BJ (cell line): ENCODE measurements around the gene RBM34. TPM values are rescaled to one million over a fixed set of nuclear protein-coding genes. Genes with fewer than 3 reads are reported as not detected.

ENCODE experiments used
- CTCF ChIA-PET: fragments of 350-600 bp; formaldehyde crosslinking; extraction: SDS; loops from one replicate; lab custom pipeline; 2021; ENCODE audit warnings: antibody characterized with exemption, inconsistent platforms; lab: Yijun Ruan, JAX
- POLR2A ChIA-PET: fragments of 300-600 bp; sonication (Branson Sonifier 250); formaldehyde crosslinking; extraction: SDS; loops from one replicate; lab custom pipeline; 2021; ENCODE audit warnings: antibody characterized with exemption; lab: Charles Lee
- DNase-seq: peaks from one replicate; pipeline ENCODE4 v3.0.0-alpha.2; 2011; ENCODE audit warnings: low read depth
- H3K27me3 ChIP-seq: 2 replicates; pipeline ENCODE4 v1.6.0; 2011; ENCODE audit warnings: low read length; ENCODE audit not compliant: control insufficient read depth, insufficient read depth
- H3K36me3 ChIP-seq: 2 replicates; pipeline ENCODE4 v1.5.1; 2011; ENCODE audit warnings: low read length; ENCODE audit not compliant: control insufficient read depth, insufficient read depth
- H3K4me3 ChIP-seq: 2 replicates; pipeline ENCODE4 v1.5.1; 2011; ENCODE audit warnings: low read depth, mild to moderate bottlenecking, control low read depth, low read length
- polyA plus RNA-seq: library from polyadenylated mRNA; depleted of rRNA; stranded (reverse); fragments of >200 nt; gene quantifications from 2 replicates; pipeline ENCODE4 v1.2.3, GENCODE V29; 2011
- TF ChIP-seq, protein P1 (sequence below): IDR thresholded peaks from 2 replicates; pipeline ENCODE4 v1.5.1; 2011; ENCODE audit warnings: low read depth, mild to moderate bottlenecking, control low read depth, inconsistent platforms, low read length, moderate library complexity; ENCODE audit not compliant: insufficient read depth

Gene RBM34
- polyA plus RNA-seq, 1 experiment: 24.4 TPM

GRCh38 chr1:235107368-235108184, 53.5 kb downstream of the RBM34 start:
- TF ChIP-seq, protein P1, sequence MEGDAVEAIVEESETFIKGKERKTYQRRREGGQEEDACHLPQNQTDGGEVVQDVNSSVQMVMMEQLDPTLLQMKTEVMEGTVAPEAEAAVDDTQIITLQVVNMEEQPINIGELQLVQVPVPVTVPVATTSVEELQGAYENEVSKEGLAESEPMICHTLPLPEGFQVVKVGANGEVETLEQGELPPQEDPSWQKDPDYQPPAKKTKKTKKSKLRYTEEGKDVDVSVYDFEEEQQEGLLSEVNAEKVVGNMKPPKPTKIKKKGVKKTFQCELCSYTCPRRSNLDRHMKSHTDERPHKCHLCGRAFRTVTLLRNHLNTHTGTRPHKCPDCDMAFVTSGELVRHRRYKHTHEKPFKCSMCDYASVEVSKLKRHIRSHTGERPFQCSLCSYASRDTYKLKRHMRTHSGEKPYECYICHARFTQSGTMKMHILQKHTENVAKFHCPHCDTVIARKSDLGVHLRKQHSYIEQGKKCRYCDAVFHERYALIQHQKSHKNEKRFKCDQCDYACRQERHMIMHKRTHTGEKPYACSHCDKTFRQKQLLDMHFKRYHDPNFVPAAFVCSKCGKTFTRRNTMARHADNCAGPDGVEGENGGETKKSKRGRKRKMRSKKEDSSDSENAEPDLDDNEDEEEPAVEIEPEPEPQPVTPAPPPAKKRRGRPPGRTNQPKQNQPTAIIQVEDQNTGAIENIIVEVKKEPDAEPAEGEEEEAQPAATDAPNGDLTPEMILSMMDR: no peak
- no peaks in the 10 kb centered on the region for H3K27me3 ChIP-seq
- CTCF ChIA-PET: interaction anchor here (1.3 kb wide), 2 partner anchors 10 to 19 kb away, joined by 3 read pairs; no protein-coding TSS in a partner anchor
- peaks cover 9% of the 10 kb centered on the region; the same call in 1 of the 2 replicates for H3K36me3 ChIP-seq
- DNase-seq: no peak
- H3K4me3 ChIP-seq: no peak overlapping the region
- POLR2A ChIA-PET: interaction anchor here (0.6 kb wide), 1 partner anchor 22 kb away, joined by 3 read pairs; no protein-coding TSS in a partner anchor

GRCh38 chr1:235106457-235106856, 54.6 kb downstream of the RBM34 start:
- DNase-seq: no peak
- POLR2A ChIA-PET: no interaction called here

DNA sequence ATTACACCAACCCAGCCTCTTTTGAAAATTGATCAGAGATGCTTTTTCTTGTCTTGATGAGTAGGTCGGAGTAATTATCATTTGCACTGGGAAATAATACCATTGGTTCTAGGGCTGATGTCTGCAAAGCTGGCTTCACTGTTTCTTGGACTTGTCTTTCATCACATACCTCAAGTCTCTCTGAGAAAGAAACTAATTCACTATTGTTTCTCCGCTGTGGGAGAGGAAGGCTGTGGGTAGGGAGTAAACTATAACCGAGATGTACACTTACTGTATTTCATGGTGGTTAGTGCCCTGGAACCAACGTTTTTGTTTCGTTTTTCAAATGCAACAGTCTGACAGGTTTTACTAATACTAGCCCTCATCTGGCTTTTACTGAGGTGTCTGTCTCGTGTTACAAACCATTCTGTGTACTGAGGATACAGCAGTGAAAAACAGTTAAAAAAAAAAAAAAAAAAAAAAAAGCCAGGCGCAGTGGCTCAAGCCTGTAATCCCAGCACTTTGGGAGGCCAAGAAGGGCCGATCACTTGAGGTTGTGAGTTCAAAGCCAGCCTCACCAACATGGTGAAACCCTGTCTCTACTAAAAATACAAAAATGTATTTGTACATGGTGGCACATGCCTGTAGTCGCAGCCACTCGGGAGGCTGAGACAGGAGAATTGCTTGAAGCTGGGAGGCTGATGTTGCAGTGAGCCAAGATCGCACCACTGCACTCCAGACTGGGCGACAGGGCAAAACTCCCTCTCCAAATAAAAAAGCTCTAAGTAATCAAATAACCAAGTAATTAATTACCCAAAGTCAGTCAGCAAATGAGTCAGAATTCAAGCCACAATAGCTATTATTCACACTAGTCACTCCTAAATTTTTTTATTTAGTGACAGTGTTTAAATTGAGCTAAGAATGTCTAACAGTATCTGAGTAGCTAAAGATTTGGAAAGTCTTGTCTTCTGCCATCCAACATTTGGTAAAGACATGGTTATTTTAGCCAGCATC, 55.7 kb downstream of the RBM34 start:
- no peak for DNase-seq
- ChIA-PET CTCF (interaction anchor here (0.6 to 3.9 kb wide), 19 partner anchors 9 to 893 kb away, joined by 3 to 22 read pairs (median 4); partner anchors contain the start of gene TOMM20), POLR2A (no interaction called here)
- Histone ChIP-seq H3K36me3 (peaks cover 7% of the 10 kb centered on the region; the same call in 1 of the 2 replicates), H3K27me3 (no peaks in the 10 kb centered on the region), H3K4me3 (no peak overlapping the region)
- TF ChIP-seq, protein P1: no peak

More at GRCh38 chr1:235106457-235106856, 54.6 kb downstream of the RBM34 start:
- TF ChIP-seq, protein P1: no peak
- CTCF ChIA-PET: interaction anchor here (0.9 to 3.9 kb wide), 3 partner anchors 12 to 310 kb away, joined by 3 to 22 read pairs (median 4); no protein-coding TSS in a partner anchor
- Histone ChIP-seq H3K36me3 (peaks cover 9% of the 10 kb centered on the region; the same call in 1 of the 2 replicates), H3K4me3 (no peak overlapping the region), H3K27me3 (no peaks in the 10 kb centered on the region)

- no peak for DNase-seq
- peaks cover 4% of the 10 kb centered on the region; the same call in 1 of the 2 replicates for H3K36me3 ChIP-seq
- no peak overlapping the region for H3K4me3 ChIP-seq
- TF ChIP-seq, protein P1: no peak
- CTCF ChIA-PET: interaction anchor here (0.7 to 3.9 kb wide), 5 partner anchors 10 to 687 kb away, joined by 3 to 22 read pairs (median 4); no protein-coding TSS in a partner anchor
- POLR2A ChIA-PET: no interaction called here
- H3K27me3 ChIP-seq: no peaks in the 10 kb centered on the region
Measured at GRCh38 chr1:235102993-235103411, 58.0 kb downstream of the RBM34 start.
